ENCODE measurements around the gene DOK3. TPM values are rescaled to one million over a fixed set of nuclear protein-coding genes. Genes with fewer than 3 reads are reported as not detected.
A peak's percentile ranks its signal among the peaks of the same experiment; 100 is the strongest.

The DOK3 gene
- total and polyA plus RNA-seq, 8 donors = 5.8 to 90.5 (median 7.1) TPM

DNA sequence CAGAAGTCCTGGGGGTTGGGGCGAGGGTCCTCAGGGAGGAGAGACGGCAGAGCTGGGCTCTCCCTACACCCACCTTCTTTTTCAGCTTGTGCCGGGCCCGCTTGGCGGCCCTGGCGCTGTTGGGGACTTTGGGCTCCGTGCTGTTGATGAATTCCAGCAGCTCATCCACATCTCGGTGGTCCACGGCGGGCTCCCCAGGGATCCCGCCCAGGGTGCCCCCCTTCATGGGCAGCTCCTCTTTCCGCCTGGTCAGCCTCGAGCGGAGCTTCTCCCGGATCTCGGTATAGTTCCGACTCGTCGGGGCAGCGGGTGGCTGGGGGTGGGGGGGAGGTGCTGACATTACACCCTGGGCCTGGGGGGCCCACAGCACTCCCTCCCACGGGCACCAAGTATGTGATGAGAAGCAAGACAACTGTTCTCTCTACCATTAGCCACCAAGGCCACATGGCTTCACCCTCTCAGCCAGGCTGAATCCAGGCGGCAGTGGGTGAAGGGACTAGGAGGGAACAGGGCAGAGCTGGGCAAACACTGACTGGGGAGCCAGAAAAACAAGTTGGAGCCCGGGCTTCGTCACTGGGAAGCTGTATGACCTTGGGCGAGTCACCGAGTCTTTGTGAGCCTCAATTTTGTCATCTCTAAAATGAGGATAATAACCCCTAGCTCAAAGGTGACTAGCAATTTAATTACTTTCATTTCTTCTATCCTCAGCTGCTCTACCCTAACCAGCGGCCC is 21.7 kb upstream of the DOK3 start:
- no peak overlapping the region for H3K27ac ChIP-seq
- no peak for ATAC-seq
- H3K27me3 ChIP-seq = no peaks in the 10 kb centered on the region
- H3K4me1 ChIP-seq = no peaks in the 10 kb centered on the region
- DNase-seq = no peak
- intact Hi-C loops (cut with DNase I) = no loop called here
- H3K4me3 ChIP-seq = no peak overlapping the region
- TF ChIP-seq, protein P1, sequence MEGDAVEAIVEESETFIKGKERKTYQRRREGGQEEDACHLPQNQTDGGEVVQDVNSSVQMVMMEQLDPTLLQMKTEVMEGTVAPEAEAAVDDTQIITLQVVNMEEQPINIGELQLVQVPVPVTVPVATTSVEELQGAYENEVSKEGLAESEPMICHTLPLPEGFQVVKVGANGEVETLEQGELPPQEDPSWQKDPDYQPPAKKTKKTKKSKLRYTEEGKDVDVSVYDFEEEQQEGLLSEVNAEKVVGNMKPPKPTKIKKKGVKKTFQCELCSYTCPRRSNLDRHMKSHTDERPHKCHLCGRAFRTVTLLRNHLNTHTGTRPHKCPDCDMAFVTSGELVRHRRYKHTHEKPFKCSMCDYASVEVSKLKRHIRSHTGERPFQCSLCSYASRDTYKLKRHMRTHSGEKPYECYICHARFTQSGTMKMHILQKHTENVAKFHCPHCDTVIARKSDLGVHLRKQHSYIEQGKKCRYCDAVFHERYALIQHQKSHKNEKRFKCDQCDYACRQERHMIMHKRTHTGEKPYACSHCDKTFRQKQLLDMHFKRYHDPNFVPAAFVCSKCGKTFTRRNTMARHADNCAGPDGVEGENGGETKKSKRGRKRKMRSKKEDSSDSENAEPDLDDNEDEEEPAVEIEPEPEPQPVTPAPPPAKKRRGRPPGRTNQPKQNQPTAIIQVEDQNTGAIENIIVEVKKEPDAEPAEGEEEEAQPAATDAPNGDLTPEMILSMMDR (IDR thresholded peaks at IDR 0.05) = no peak
- H3K36me3 ChIP-seq = peaks cover 0 to 100% of the 10 kb centered on the region in 2 donors
- no peaks in the 10 kb centered on the region for H3K9me3 ChIP-seq

DNA sequence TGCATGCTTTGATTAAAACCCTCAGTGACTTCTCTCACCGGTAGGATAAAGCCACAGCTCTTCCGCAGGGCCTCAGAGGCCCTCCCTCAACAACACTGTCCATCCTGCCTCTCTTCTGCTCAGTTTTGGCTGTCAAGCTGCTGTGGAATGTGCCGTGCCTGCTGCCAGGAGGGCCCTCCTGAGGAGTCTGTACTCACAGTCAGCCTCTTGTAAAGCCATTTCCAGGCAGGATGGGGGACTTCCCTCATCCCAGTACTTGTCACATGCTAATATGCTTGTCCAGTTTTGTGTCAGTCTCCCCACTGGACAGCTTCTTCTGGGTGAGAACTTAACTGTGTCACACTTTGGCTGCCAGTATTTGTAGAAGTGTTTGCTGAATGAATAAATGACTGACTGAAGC is 21.0 kb upstream of the DOK3 start:
- H3K36me3 ChIP-seq = peaks cover 0 to 100% of the 10 kb centered on the region in 2 donors
- DNase-seq = no peak
- ATAC-seq = peak; percentile 69

DNA sequence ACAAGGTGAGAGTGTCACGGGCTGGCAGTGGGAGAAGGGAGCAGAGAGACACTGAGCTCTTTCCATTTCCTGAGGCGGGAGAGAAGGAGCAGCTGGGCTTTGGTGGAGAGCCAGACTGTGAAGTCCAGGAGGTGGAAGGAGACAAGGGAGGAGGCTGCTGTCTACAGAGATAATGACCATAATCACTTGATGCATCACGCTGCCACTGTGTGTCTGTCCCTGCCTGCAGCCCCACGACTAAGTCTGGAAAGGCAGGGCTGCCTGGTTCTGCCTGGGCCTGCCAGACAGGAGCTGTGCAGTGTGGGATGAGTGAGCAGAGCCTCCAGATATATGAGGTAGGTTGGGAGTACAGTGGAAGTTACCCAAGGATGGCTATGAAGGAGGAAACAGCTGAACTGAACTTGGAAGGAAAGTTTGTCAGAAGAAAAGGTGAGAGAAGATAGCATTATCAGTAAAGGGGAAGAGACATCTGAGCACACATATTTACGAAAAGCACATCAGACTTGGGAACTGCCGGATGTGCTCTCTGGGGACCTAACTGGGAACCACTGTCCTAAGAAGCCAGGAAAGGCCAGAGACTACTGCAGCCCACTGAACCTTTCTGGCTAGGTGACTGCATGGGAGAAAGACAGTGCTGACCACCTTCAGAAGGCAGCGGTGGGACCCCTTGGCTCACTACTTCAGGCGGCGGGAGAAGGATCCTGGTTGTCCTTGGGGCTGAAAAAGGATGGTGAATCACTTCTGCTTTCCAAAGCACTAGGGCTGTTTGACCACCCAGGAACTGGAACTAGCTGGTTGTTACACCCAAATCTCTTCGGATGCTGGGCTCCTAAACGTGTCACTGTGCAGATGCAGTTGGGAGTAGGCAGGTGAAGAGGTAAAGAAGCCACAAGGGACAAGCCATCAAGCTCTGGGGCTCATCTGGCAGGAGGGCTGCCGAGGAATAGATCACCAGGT is 19.9 kb upstream of the DOK3 start:
- intact Hi-C loops (cut with DNase I) = no loop called here
- H3K27ac ChIP-seq = no peak overlapping the region
- TF ChIP-seq, protein P1 (IDR thresholded peaks at IDR 0.05) = no peak
- no peaks in the 10 kb centered on the region for H3K4me1 ChIP-seq
- no peaks in the 10 kb centered on the region for H3K27me3 ChIP-seq
- peaks cover 0 to 100% of the 10 kb centered on the region in 2 donors for H3K36me3 ChIP-seq
- DNase-seq (no peak), ATAC-seq (no peak)
- H3K4me3 ChIP-seq = no peak overlapping the region
- H3K9me3 ChIP-seq = no peaks in the 10 kb centered on the region

More for the DNA sequence above, 21.0 kb upstream of the DOK3 start:
- no peaks in the 10 kb centered on the region for H3K9me3 ChIP-seq
- intact Hi-C loops (cut with DNase I) = no loop called here
- no peaks in the 10 kb centered on the region for H3K27me3 ChIP-seq
- TF ChIP-seq, protein P1 (IDR thresholded peaks at IDR 0.05) = no peak
- no peak overlapping the region for H3K4me3 ChIP-seq
- H3K27ac ChIP-seq = no peak overlapping the region
- H3K4me1 ChIP-seq = no peaks in the 10 kb centered on the region

DNA sequence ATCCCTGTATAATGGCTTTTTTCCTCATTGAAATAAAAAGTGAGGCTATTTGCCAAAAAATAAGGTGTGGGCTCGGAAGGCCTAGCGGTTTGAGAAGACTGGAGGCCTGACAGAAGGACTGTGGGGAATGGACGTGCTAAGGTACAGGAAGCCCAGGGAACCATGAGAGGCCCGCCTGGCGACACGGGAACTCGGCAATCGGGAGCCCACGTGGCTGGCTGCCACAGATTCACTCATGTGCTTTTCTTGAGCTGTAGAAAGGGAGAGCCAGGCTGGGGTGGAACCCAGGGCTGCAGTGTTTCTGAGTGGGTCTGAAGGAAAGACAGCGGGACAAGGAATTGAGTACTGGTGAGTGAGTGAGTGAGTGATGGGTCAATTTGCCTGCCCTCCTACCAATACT is 19.0 kb upstream of the DOK3 start:
- intact Hi-C loops (cut with DNase I) = no loop called here
- Histone ChIP-seq H3K36me3 (peaks cover 0 to 100% of the 10 kb centered on the region in 2 donors), H3K4me3 (no peak overlapping the region), H3K9me3 (no peaks in the 10 kb centered on the region), H3K27ac (no peak overlapping the region), H3K27me3 (no peaks in the 10 kb centered on the region), H3K4me1 (no peaks in the 10 kb centered on the region)
- ATAC-seq (no peak), DNase-seq (no peak)
- TF ChIP-seq, protein P1 (IDR thresholded peaks at IDR 0.05) = no peak

DNA sequence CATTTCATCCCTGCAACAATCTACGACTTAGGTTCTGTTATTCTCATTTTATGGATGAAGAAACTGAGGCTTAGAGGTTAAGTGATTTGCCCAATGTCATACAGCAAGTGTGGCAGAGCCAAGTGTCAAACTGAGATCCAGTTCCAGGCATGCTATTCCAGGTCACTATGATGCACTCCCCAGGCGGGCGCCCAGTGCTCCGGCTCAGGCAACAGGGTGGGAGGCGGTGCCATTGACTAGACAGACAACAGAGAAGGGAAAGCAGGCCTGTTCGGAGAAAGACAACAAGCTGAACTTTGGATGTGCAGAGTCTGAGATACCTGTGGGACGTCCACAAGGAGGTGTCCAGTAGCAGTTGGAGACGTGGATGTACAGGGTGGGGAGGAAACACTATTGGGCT is 18.0 kb upstream of the DOK3 start:
- H3K36me3 ChIP-seq = peaks cover 0 to 100% of the 10 kb centered on the region in 2 donors
- no peak for ATAC-seq
- DNase-seq = no peak
- intact Hi-C loops (cut with DNase I) = no loop called here
- no peak overlapping the region for H3K27ac ChIP-seq
- TF ChIP-seq, protein P1 (IDR thresholded peaks at IDR 0.05) = no peak
- no peaks in the 10 kb centered on the region for H3K9me3 ChIP-seq
- H3K27me3 ChIP-seq = no peaks in the 10 kb centered on the region
- no peak overlapping the region for H3K4me3 ChIP-seq
- H3K4me1 ChIP-seq = no peaks in the 10 kb centered on the region
